Vagina (tissue), 2 donors: ENCODE data around the gene CCDC201. TPM values are rescaled to one million over a fixed set of nuclear protein-coding genes. Genes with fewer than 3 reads are reported as not detected.
A peak's percentile ranks its signal among the peaks of the same experiment; 100 is the strongest.

Experiments used
- DNase-seq, 2 donors: peaks; one replicate each; pipeline ENCODE4 v3.0.0-alpha.2; 2017; ENCODE audit errors: extremely low spot score in 2 of 2
- H3K27ac ChIP-seq: fragments of 200-600 bp; sonication (generic); one replicate; pipeline ENCODE4 v1.5.1; 2019
- H3K27me3 ChIP-seq: fragments of 200-600 bp; sonication (generic); one replicate; pipeline ENCODE4 v1.5.1; 2019
- H3K36me3 ChIP-seq, 2 donors: fragments of 200-600 bp; sonication (generic); one replicate each; pipeline ENCODE4 v1.5.1; 2017 to 2019
- H3K4me1 ChIP-seq: fragments of 200-600 bp; sonication (generic); one replicate; pipeline ENCODE4 v1.5.1; 2019
- H3K4me3 ChIP-seq, 2 donors: fragments of 200-600 bp; sonication (generic); 1 replicate in 1 of 2; 2 replicates in 1 of 2; pipeline ENCODE4 v1.5.1; 2016 to 2019
- H3K9me3 ChIP-seq: fragments of 200-600 bp; sonication (generic); one replicate; pipeline ENCODE4 v1.5.1; 2019
- POLR2A ChIP-seq, 2 donors: fragments of 450-650 bp; IDR thresholded peaks; one replicate each; pipeline ENCODE4 v1.6.1; 2017; ENCODE audit warnings: antibody characterized with exemption in 2 of 2, mild to moderate bottlenecking in 2 of 2, moderate library complexity in 2 of 2
- POLR2AphosphoS5 ChIP-seq, 2 donors: sonication (generic); formaldehyde crosslinking; IDR thresholded peaks; one replicate each; pipeline ENCODE4 v1.9.0; 2017; ENCODE audit warnings: antibody characterized with exemption in 2 of 2, mild to moderate bottlenecking in 2 of 2, low read depth in 1 of 2; ENCODE audit not compliant: insufficient read depth in 1 of 2
- intact Hi-C: fragments of 100-400 bp; cut with DNase I; formaldehyde crosslinking; loops from one replicate; pipeline ENCODE4 v1.15.1; 2023
- total RNA-seq: library from RNA; depleted of rRNA; stranded (reverse); fragments of >200 nt; gene quantifications from one replicate; pipeline ENCODE4 v1.2.3, GENCODE V29; 2016
- TF ChIP-seq, protein P1 (sequence below), 3 experiments: fragments of 450-650 bp in 2 of 3; fragments of 200-600 bp in 1 of 3; sonication (generic) in 1 of 3; IDR thresholded peaks; one replicate each; pipeline ENCODE4 v1.5.1; 2017 to 2019; ENCODE audit warnings: antibody characterized with exemption in 3 of 3, mild to moderate bottlenecking in 2 of 3, moderate library complexity in 2 of 3

Gene CCDC201
- total RNA-seq, 1 donor from 2014 or later = not detected

- no peaks in the 10 kb centered on the region for H3K9me3 ChIP-seq
- no peaks in the 10 kb centered on the region for H3K36me3 ChIP-seq
- H3K4me3 ChIP-seq = no peak overlapping the region
- intact Hi-C loops = no loop called here
- H3K4me1 ChIP-seq = peaks cover 9% of the 10 kb centered on the region
- TF ChIP-seq POLR2AphosphoS5 (IDR thresholded peaks at IDR 0.05; ENCODE audit: insufficient read depth in 1 of 2, low read depth in 1 of 2) (no peak), POLR2A (IDR thresholded peaks at IDR 0.05) (no peak)
- TF ChIP-seq, protein P1, sequence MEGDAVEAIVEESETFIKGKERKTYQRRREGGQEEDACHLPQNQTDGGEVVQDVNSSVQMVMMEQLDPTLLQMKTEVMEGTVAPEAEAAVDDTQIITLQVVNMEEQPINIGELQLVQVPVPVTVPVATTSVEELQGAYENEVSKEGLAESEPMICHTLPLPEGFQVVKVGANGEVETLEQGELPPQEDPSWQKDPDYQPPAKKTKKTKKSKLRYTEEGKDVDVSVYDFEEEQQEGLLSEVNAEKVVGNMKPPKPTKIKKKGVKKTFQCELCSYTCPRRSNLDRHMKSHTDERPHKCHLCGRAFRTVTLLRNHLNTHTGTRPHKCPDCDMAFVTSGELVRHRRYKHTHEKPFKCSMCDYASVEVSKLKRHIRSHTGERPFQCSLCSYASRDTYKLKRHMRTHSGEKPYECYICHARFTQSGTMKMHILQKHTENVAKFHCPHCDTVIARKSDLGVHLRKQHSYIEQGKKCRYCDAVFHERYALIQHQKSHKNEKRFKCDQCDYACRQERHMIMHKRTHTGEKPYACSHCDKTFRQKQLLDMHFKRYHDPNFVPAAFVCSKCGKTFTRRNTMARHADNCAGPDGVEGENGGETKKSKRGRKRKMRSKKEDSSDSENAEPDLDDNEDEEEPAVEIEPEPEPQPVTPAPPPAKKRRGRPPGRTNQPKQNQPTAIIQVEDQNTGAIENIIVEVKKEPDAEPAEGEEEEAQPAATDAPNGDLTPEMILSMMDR (IDR thresholded peaks at IDR 0.05) = peak in 2 of 3 experiments; percentile 44 to 46
- no peaks in the 10 kb centered on the region for H3K27me3 ChIP-seq
- no peak overlapping the region for H3K27ac ChIP-seq
- no peak for DNase-seq
These were observed 18.1 kb upstream of the CCDC201 start for GRCh38 chr7:45890902-45891461.

GRCh38 chr7:45890125-45890901 is 17.4 kb upstream of the CCDC201 start:
- TF ChIP-seq, protein P1 (IDR thresholded peaks at IDR 0.05) = no peak
- TF ChIP-seq POLR2A (IDR thresholded peaks at IDR 0.05) (no peak), POLR2AphosphoS5 (IDR thresholded peaks at IDR 0.05; ENCODE audit: insufficient read depth in 1 of 2, low read depth in 1 of 2) (no peak)
- Histone ChIP-seq H3K4me1 (peaks cover 9% of the 10 kb centered on the region), H3K4me3 (no peak overlapping the region), H3K36me3 (no peaks in the 10 kb centered on the region), H3K27ac (no peak overlapping the region), H3K27me3 (no peaks in the 10 kb centered on the region), H3K9me3 (no peaks in the 10 kb centered on the region)
- no peak for DNase-seq
- intact Hi-C loops = no loop called here

DNA sequence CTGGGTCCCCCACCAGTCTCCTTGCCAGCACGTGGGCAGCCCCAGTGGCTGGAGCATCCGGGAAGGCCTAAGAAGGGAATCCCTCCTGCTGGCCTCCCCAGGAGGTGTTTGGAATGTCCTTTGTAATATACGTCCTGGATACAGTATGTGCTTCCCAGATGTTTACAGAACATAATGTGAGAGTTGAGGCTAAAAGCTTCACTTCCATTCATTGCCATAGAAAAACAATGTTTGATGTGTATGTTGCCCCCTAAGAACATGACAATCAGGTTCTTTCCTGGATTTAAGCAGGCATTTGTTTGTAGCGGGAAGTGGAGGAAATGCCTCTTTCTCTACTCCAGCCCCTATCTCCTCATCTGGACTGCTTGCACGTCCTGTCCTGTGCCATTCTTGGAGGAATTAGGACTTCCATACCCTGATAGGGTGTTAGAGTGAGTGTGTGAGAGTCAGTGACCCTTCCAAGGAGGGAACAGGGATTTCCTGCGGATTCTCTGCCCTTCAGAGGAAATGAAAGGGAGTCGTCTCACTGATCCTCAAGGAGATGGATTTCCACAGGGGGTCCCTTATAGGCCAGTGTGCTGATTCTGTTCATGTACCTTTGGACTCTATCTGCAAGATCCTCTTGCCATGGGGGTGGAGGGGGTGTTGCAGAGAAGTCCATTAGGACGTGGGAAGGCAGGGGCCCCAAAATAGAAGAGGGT is 16.6 kb upstream of the CCDC201 start:
- H3K27me3 ChIP-seq = no peaks in the 10 kb centered on the region
- TF ChIP-seq, protein P1 (IDR thresholded peaks at IDR 0.05) = no peak
- TF ChIP-seq POLR2AphosphoS5 (IDR thresholded peaks at IDR 0.05; ENCODE audit: insufficient read depth in 1 of 2, low read depth in 1 of 2) = no peak

GRCh38 chr7:45888993-45889366 is 16.1 kb upstream of the CCDC201 start:
- intact Hi-C loops = no loop called here
- no peaks in the 10 kb centered on the region for H3K36me3 ChIP-seq
- peak overlapping the region; percentile 5 to 40 for H3K4me3 ChIP-seq
- no peaks in the 10 kb centered on the region for H3K9me3 ChIP-seq
- no peak overlapping the region for H3K27ac ChIP-seq
- TF ChIP-seq, protein P1 (IDR thresholded peaks at IDR 0.05) = no peak
- TF ChIP-seq POLR2AphosphoS5 (IDR thresholded peaks at IDR 0.05; ENCODE audit: insufficient read depth in 1 of 2, low read depth in 1 of 2) (no peak), POLR2A (IDR thresholded peaks at IDR 0.05) (no peak)
- H3K4me1 ChIP-seq = peaks cover 9% of the 10 kb centered on the region
- H3K27me3 ChIP-seq = no peaks in the 10 kb centered on the region
- no peak for DNase-seq

More for the DNA sequence above, 16.6 kb upstream of the CCDC201 start:
- Histone ChIP-seq H3K9me3 (no peaks in the 10 kb centered on the region), H3K4me3 (no peak overlapping the region), H3K36me3 (no peaks in the 10 kb centered on the region), H3K4me1 (peaks cover 9% of the 10 kb centered on the region), H3K27ac (no peak overlapping the region)
- intact Hi-C loops = no loop called here
- DNase-seq = no peak
